ENCODE measurements around the gene PATJ. TPM values are rescaled to one million over a fixed set of nuclear protein-coding genes. Genes with fewer than 3 reads are reported as not detected.

The PATJ gene
- total RNA-seq, 1 experiment from 2014 or later: 57.9 TPM

DNA sequence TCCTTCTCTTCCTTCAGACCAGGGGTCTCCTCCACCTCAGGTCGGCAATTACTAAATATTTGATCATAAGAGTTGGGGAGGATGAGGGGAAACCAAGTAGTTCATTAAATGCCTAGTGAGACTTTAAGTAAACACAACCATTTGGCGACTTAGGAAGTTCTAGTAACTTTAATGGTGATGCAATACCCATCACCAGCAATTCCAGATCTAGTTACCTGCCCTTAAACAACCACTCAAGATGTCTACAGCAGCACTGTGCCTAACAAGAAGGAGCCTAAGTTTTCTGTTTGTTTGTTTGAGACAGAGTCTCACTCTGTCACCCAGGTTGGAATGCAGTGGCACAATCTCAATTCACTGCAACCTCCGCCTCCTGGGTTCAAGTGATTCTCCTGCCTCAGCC is 395.7 kb downstream of the PATJ start:
- Mint-ChIP-seq H3K36me3 (peaks cover 10% of the 10 kb centered on the region; the same call in 1 of the 2 replicates), H3K4me1 (peaks cover 11% of the 10 kb centered on the region), H3K4me3 (no peak overlapping the region), H3K27ac (no peak overlapping the region), H3K27me3 (ENCODE audit: low read depth) (no peaks in the 10 kb centered on the region), H3K9me3 (no peaks in the 10 kb centered on the region)
- POLR2A ChIA-PET: no interaction called here
- no peak for DNase-seq (ENCODE audit: low spot score)
- no peak for ATAC-seq
- CTCF ChIA-PET: no interaction called here
- no peak for TF ChIP-seq JUN (CRISPR knock-in tag; IDR thresholded peaks at IDR 0.05)
- TF ChIP-seq NR1H2 (CRISPR knock-in tag; IDR thresholded peaks at IDR 0.05): no peak
- TF ChIP-seq HMGA2 (CRISPR knock-in tag; IDR thresholded peaks at IDR 0.05): no peak
- no peak for TF ChIP-seq ZNF671 (CRISPR knock-in tag; IDR thresholded peaks at IDR 0.05)
- TF ChIP-seq MYBL2 (CRISPR knock-in tag; IDR thresholded peaks at IDR 0.05): no peak
- no peak for TF ChIP-seq ZNF416 (CRISPR knock-in tag; IDR thresholded peaks at IDR 0.05)
- TF ChIP-seq IRF2 (CRISPR knock-in tag; IDR thresholded peaks at IDR 0.05; ENCODE audit: borderline replicate concordance, low read depth): no peak
- TF ChIP-seq, protein P1, sequence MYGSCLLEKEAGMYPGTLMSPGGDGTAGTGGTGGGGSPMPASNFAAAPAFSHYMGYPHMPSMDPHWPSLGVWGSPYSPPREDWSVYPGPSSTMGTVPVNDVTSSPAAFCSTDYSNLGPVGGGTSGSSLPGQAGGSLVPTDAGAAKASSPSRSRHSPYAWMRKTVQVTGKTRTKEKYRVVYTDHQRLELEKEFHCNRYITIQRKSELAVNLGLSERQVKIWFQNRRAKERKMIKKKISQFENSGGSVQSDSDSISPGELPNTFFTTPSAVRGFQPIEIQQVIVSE (CRISPR knock-in tag; IDR thresholded peaks at IDR 0.05; ENCODE audit: borderline replicate concordance): no peak
- no peak for TF ChIP-seq GRHL2 (CRISPR knock-in tag; IDR thresholded peaks at IDR 0.05; ENCODE audit: insufficient replicate concordance, severe bottlenecking)
- TF ChIP-seq EMX1 (CRISPR knock-in tag; IDR thresholded peaks at IDR 0.05): no peak
- no peak for TF ChIP-seq TEAD1 (CRISPR knock-in tag; IDR thresholded peaks at IDR 0.05)
- TF ChIP-seq ZNF219 (CRISPR knock-in tag; IDR thresholded peaks at IDR 0.05; ENCODE audit: borderline replicate concordance): no peak
- no peak for TF ChIP-seq FOXK1 (CRISPR knock-in tag; IDR thresholded peaks at IDR 0.05)
- TF ChIP-seq GABPB1 (CRISPR knock-in tag; IDR thresholded peaks at IDR 0.05): no peak
- TF ChIP-seq, protein P2, sequence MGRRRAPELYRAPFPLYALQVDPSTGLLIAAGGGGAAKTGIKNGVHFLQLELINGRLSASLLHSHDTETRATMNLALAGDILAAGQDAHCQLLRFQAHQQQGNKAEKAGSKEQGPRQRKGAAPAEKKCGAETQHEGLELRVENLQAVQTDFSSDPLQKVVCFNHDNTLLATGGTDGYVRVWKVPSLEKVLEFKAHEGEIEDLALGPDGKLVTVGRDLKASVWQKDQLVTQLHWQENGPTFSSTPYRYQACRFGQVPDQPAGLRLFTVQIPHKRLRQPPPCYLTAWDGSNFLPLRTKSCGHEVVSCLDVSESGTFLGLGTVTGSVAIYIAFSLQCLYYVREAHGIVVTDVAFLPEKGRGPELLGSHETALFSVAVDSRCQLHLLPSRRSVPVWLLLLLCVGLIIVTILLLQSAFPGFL (CRISPR knock-in tag; IDR thresholded peaks at IDR 0.05; ENCODE audit: borderline replicate concordance): no peak

DNA sequence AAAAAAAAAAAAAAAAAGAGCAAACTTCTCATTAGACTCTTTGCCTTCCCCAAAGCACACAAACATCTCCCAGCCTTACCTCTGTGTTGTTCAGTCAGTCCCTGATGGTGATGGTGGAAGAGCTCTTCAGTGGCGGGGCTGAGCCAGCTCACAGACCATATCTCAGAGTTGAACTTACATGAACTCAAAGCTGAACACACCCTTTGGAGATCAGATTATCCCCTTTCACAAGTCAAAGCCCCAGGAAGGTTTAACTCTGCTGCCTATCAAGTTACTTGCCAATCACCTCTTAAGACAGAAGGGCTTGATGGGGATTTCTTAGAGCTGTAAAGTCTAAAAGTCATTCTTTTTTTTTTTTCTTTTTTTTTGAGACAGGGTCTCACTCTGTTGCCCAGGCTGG is 397.1 kb downstream of the PATJ start:
- H3K9me3 Mint-ChIP-seq: no peaks in the 10 kb centered on the region
- no peak for DNase-seq (ENCODE audit: low spot score)
- no peak for ATAC-seq
- POLR2A ChIA-PET: no interaction called here
- H3K36me3 Mint-ChIP-seq: peaks cover 10% of the 10 kb centered on the region; the same call in 1 of the 2 replicates
- no peak overlapping the region for H3K27ac Mint-ChIP-seq
- CTCF ChIA-PET: interaction anchor here (0.6 to 2.3 kb wide), 3 partner anchors 8 to 193 kb away, joined by 3 to 13 read pairs (median 6); no protein-coding TSS in a partner anchor
- no peak overlapping the region for H3K4me3 Mint-ChIP-seq
- H3K4me1 Mint-ChIP-seq: peaks cover 18% of the 10 kb centered on the region
- no peaks in the 10 kb centered on the region for H3K27me3 Mint-ChIP-seq (ENCODE audit: low read depth)
- TF ChIP-seq ESRRA (CRISPR knock-in tag; IDR thresholded peaks at IDR 0.05; ENCODE audit: borderline replicate concordance) (no peak), ZNF263 (CRISPR knock-in tag; IDR thresholded peaks at IDR 0.05; ENCODE audit: low read depth) (no peak), KAT7 (CRISPR knock-in tag; IDR thresholded peaks at IDR 0.05; ENCODE audit: borderline replicate concordance) (no peak), NR3C1 (CRISPR knock-in tag; conservative IDR thresholded peaks at IDR 0.05; ENCODE audit: low read depth) (no peak), EMX1 (CRISPR knock-in tag; IDR thresholded peaks at IDR 0.05) (no peak), ZNF232 (CRISPR knock-in tag; IDR thresholded peaks at IDR 0.05) (no peak)
- TF ChIP-seq, protein P3, sequence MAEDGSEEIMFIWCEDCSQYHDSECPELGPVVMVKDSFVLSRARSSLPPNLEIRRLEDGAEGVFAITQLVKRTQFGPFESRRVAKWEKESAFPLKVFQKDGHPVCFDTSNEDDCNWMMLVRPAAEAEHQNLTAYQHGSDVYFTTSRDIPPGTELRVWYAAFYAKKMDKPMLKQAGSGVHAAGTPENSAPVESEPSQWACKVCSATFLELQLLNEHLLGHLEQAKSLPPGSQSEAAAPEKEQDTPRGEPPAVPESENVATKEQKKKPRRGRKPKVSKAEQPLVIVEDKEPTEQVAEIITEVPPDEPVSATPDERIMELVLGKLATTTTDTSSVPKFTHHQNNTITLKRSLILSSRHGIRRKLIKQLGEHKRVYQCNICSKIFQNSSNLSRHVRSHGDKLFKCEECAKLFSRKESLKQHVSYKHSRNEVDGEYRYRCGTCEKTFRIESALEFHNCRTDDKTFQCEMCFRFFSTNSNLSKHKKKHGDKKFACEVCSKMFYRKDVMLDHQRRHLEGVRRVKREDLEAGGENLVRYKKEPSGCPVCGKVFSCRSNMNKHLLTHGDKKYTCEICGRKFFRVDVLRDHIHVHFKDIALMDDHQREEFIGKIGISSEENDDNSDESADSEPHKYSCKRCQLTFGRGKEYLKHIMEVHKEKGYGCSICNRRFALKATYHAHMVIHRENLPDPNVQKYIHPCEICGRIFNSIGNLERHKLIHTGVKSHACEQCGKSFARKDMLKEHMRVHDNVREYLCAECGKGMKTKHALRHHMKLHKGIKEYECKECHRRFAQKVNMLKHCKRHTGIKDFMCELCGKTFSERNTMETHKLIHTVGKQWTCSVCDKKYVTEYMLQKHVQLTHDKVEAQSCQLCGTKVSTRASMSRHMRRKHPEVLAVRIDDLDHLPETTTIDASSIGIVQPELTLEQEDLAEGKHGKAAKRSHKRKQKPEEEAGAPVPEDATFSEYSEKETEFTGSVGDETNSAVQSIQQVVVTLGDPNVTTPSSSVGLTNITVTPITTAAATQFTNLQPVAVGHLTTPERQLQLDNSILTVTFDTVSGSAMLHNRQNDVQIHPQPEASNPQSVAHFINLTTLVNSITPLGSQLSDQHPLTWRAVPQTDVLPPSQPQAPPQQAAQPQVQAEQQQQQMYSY (CRISPR knock-in tag; IDR thresholded peaks at IDR 0.05): no peak
- TF ChIP-seq, protein P4, sequence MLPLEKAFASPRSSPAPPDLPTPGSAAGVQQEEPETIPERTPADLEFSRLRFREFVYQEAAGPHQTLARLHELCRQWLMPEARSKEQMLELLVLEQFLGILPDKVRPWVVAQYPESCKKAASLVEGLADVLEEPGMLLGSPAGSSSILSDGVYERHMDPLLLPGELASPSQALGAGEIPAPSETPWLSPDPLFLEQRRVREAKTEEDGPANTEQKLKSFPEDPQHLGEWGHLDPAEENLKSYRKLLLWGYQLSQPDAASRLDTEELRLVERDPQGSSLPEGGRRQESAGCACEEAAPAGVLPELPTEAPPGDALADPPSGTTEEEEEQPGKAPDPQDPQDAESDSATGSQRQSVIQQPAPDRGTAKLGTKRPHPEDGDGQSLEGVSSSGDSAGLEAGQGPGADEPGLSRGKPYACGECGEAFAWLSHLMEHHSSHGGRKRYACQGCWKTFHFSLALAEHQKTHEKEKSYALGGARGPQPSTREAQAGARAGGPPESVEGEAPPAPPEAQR (CRISPR knock-in tag; IDR thresholded peaks at IDR 0.05): no peak
- TF ChIP-seq, protein P5, sequence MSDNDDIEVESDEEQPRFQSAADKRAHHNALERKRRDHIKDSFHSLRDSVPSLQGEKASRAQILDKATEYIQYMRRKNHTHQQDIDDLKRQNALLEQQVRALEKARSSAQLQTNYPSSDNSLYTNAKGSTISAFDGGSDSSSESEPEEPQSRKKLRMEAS (CRISPR knock-in tag; IDR thresholded peaks at IDR 0.05): no peak
- TF ChIP-seq, protein P1 (CRISPR knock-in tag; IDR thresholded peaks at IDR 0.05; ENCODE audit: borderline replicate concordance): no peak
- TF ChIP-seq, protein P6, sequence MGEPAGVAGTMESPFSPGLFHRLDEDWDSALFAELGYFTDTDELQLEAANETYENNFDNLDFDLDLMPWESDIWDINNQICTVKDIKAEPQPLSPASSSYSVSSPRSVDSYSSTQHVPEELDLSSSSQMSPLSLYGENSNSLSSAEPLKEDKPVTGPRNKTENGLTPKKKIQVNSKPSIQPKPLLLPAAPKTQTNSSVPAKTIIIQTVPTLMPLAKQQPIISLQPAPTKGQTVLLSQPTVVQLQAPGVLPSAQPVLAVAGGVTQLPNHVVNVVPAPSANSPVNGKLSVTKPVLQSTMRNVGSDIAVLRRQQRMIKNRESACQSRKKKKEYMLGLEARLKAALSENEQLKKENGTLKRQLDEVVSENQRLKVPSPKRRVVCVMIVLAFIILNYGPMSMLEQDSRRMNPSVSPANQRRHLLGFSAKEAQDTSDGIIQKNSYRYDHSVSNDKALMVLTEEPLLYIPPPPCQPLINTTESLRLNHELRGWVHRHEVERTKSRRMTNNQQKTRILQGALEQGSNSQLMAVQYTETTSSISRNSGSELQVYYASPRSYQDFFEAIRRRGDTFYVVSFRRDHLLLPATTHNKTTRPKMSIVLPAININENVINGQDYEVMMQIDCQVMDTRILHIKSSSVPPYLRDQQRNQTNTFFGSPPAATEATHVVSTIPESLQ (CRISPR knock-in tag; IDR thresholded peaks at IDR 0.05): no peak

Data from WTC11 (cell line).